NCI-H2227 (cell line): ENCODE data around the gene DVL2.

Source experiments
- DNase-seq: peaks from one replicate; lab custom pipeline; 2025; ENCODE audit not compliant: unreplicated experiment; lab: John Stamatoyannopoulos, UW

Gene DVL2

GRCh38 chr17:7238420-7239090, 4.2 kb upstream of the DVL2 start:
- DNase-seq, result no peak

- DNase-seq, result peak; percentile 75
Measured at GRCh38 chr17:7237761-7238419, 3.6 kb upstream of the DVL2 start.

- DNase-seq, result no peak
Measured at GRCh38 chr17:7237266-7237760, 3.0 kb upstream of the DVL2 start.

GRCh38 chr17:7236808-7237207, 2.5 kb upstream of the DVL2 start:
- DNase-seq, result no peak

GRCh38 chr17:7235693-7236665, 1.7 kb upstream of the DVL2 start:
- DNase-seq, result no peak

- DNase-seq, result no peak
Measured at GRCh38 chr17:7233701-7234082, 625 bp downstream of the DVL2 start.

- no peak for DNase-seq
Measured at GRCh38 chr17:7232114-7232513, 2.2 kb downstream of the DVL2 start.

- DNase-seq, result no peak
Measured at GRCh38 chr17:7229504-7229903, 4.8 kb downstream of the DVL2 start.

GRCh38 chr17:7228920-7229319, 5.4 kb downstream of the DVL2 start:
- no peak for DNase-seq

GRCh38 chr17:7226721-7227710, 7.3 kb downstream of the DVL2 start:
- DNase-seq, result no peak

- no peak for DNase-seq
Measured at GRCh38 chr17:7225711-7226331, 8.5 kb downstream of the DVL2 start.

GRCh38 chr17:7224661-7225111, 9.6 kb downstream of the DVL2 start:
- DNase-seq, result no peak

GRCh38 chr17:7224110-7224509, 10.2 kb downstream of the DVL2 start:
- no peak for DNase-seq

GRCh38 chr17:7223375-7223774, 10.9 kb downstream of the DVL2 start:
- no peak for DNase-seq

GRCh38 chr17:7222972-7223292, 11.4 kb downstream of the DVL2 start:
- no peak for DNase-seq

- no peak for DNase-seq
Measured at GRCh38 chr17:7222093-7222971, 12.0 kb downstream of the DVL2 start.

- DNase-seq, result no peak
Measured at GRCh38 chr17:7221278-7222092, 12.8 kb downstream of the DVL2 start.

GRCh38 chr17:7220593-7221277, 13.6 kb downstream of the DVL2 start:
- DNase-seq, result peak; percentile 57
